NB4 (cell line): ENCODE results near the gene ANKFN1.

Experiments used
- MYC ChIP-seq: IDR thresholded peaks from 2 replicates; pipeline ENCODE4 v1.6.1; 2011; ENCODE audit warnings: low read depth, low read length
- TF ChIP-seq, protein P1 (sequence below): IDR thresholded peaks from one replicate; pipeline ENCODE4 v1.5.1; 2012; ENCODE audit warnings: low read depth, low read length

DNA sequence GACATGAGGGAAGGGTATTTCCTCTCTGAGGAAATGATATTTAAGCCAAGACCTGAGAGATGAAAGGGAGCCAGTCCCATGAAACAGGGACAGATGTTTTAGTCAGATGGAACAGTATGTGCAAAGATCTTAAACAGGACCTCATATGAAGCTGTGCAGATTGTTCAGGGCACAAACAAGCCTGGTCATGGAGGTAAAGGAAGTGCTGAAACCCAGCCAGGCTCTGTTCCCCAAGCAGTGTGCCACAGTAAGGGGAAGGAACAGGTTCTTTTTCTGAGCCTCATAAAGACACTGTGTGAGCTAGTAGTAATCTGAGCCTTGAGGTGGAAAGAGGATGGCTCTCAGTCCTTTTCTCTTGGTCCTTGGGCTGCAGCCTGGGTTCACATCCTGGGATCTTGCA lies 159.9 kb downstream of the ANKFN1 start:
- TF ChIP-seq, protein P1, sequence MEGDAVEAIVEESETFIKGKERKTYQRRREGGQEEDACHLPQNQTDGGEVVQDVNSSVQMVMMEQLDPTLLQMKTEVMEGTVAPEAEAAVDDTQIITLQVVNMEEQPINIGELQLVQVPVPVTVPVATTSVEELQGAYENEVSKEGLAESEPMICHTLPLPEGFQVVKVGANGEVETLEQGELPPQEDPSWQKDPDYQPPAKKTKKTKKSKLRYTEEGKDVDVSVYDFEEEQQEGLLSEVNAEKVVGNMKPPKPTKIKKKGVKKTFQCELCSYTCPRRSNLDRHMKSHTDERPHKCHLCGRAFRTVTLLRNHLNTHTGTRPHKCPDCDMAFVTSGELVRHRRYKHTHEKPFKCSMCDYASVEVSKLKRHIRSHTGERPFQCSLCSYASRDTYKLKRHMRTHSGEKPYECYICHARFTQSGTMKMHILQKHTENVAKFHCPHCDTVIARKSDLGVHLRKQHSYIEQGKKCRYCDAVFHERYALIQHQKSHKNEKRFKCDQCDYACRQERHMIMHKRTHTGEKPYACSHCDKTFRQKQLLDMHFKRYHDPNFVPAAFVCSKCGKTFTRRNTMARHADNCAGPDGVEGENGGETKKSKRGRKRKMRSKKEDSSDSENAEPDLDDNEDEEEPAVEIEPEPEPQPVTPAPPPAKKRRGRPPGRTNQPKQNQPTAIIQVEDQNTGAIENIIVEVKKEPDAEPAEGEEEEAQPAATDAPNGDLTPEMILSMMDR = no peak
- no peak for TF ChIP-seq MYC
